ENCODE measurements around the gene SELENON.

The SELENON gene

GRCh38 chr1:25774921-25775771 lies 24.8 kb upstream of the SELENON start:
- DNase-seq (ENCODE audit: low read depth in 2 of 2): no peak
- no peak overlapping the region for H3K4me3 ChIP-seq (replicated peaks in 1 of 2; ENCODE audit: low read depth in 2 of 2, low read length in 2 of 2)
- TF ChIP-seq CTCF (IDR thresholded peaks at IDR 0.05; ENCODE audit: low read depth, low read length): no peak

GRCh38 chr1:25779388-25779787 lies 20.6 kb upstream of the SELENON start:
- H3K4me3 ChIP-seq (replicated peaks in 1 of 2; ENCODE audit: low read depth in 2 of 2, low read length in 2 of 2): no peak overlapping the region
- no peak for DNase-seq (ENCODE audit: low read depth in 2 of 2)
- TF ChIP-seq CTCF (IDR thresholded peaks at IDR 0.05; ENCODE audit: low read depth, low read length): no peak

- no peak for DNase-seq (ENCODE audit: low read depth in 2 of 2)
- TF ChIP-seq CTCF (IDR thresholded peaks at IDR 0.05; ENCODE audit: low read depth, low read length): no peak
- no peak overlapping the region for H3K4me3 ChIP-seq (replicated peaks in 1 of 2; ENCODE audit: low read depth in 2 of 2, low read length in 2 of 2)
Observed at GRCh38 chr1:25779894-25780293, 20.1 kb upstream of the SELENON start.

GRCh38 chr1:25780318-25781129 lies 19.5 kb upstream of the SELENON start:
- DNase-seq (ENCODE audit: low read depth in 2 of 2): peak in 1 of 2 donors; percentile 42
- H3K4me3 ChIP-seq (replicated peaks in 1 of 2; ENCODE audit: low read depth in 2 of 2, low read length in 2 of 2): no peak overlapping the region
- no peak for TF ChIP-seq CTCF (IDR thresholded peaks at IDR 0.05; ENCODE audit: low read depth, low read length)

GRCh38 chr1:25781130-25781433 lies 18.9 kb upstream of the SELENON start:
- TF ChIP-seq CTCF (IDR thresholded peaks at IDR 0.05; ENCODE audit: low read depth, low read length): no peak
- no peak overlapping the region for H3K4me3 ChIP-seq (replicated peaks in 1 of 2; ENCODE audit: low read depth in 2 of 2, low read length in 2 of 2)
- no peak for DNase-seq (ENCODE audit: low read depth in 2 of 2)

GRCh38 chr1:25782608-25783201 lies 17.3 kb upstream of the SELENON start:
- no peak overlapping the region for H3K4me3 ChIP-seq (replicated peaks in 1 of 2; ENCODE audit: low read depth in 2 of 2, low read length in 2 of 2)
- DNase-seq (ENCODE audit: low read depth in 2 of 2): no peak
- TF ChIP-seq CTCF (IDR thresholded peaks at IDR 0.05; ENCODE audit: low read depth, low read length): no peak

Measured in cardiac fibroblast (primary cell).